ENCODE measurements around the gene CASP8. TPM values are rescaled to one million over a fixed set of nuclear protein-coding genes. Genes with fewer than 3 reads are reported as not detected.

CASP8 gene
- total and polyA plus RNA-seq, 2 of the 8 experiments (the other 6 are each of a cell fraction or from before 2014, with no cell fraction given) = 2.3 to 3.6 TPM

DNA sequence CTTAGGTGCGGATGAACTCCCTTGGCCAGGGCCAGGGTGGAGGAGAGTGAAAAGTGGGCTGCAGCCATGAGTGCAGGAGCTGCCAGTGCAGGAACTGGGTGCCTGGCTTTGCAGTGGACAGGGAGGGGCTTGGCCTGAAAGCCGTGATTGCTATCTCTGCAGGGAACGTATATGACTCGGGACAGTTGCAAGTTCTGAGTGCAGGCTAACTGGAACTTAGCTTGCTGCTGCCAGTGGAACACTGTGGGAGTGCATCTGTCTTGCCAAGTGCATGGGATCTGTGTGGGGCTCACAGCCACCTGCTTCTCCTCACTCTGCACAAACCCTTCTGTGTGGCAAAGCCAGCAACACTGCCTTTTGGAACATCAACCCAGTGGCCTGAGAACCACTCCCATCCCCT is 59.9 kb downstream of the CASP8 start:
- WGBS, 2 experiments (ENCODE audit: extremely low coverage in 1 of 2, insufficient coverage in 1 of 2, insufficient read length in 1 of 2, insufficient replicate concordance in 2 of 2, low coverage in 1 of 2, low lambda C conversion rate in 2 of 2, missing lambda C conversion rate in 1 of 2) = 89% methylated on average over 4 of the region's 4 CpGs; no CpG with 5 or more reads in 1 of the 2 experiments
- TF ChIP-seq RXRA (IDR thresholded peaks at IDR 0.05; ENCODE audit: insufficient read depth, low read depth, low read length) = no peak
- TF ChIP-seq SAP30 (IDR thresholded peaks at IDR 0.05; ENCODE audit: insufficient read depth, insufficient replicate concordance, low read length) = no peak
- TF ChIP-seq, protein P1, sequence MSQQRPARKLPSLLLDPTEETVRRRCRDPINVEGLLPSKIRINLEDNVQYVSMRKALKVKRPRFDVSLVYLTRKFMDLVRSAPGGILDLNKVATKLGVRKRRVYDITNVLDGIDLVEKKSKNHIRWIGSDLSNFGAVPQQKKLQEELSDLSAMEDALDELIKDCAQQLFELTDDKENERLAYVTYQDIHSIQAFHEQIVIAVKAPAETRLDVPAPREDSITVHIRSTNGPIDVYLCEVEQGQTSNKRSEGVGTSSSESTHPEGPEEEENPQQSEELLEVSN (IDR thresholded peaks at IDR 0.05) = no peak
- TF ChIP-seq HDAC6 (IDR thresholded peaks at IDR 0.05; ENCODE audit: low read depth, low read length) = no peak
- TF ChIP-seq POU5F1 (IDR thresholded peaks at IDR 0.05; ENCODE audit: low read depth, low read length) = no peak
- TF ChIP-seq CHD1 (IDR thresholded peaks at IDR 0.05; ENCODE audit: low read depth, low read length) = no peak
- no peak for TF ChIP-seq TEAD4 (IDR thresholded peaks at IDR 0.05; ENCODE audit: low read depth, low read length)
- TF ChIP-seq SP1 (IDR thresholded peaks at IDR 0.05; ENCODE audit: low read depth, low read length) = no peak
- TF ChIP-seq EZH2 (IDR thresholded peaks at IDR 0.05; ENCODE audit: low read depth, low read length, severe bottlenecking) = no peak
- no peak for TF ChIP-seq CTBP2 (IDR thresholded peaks at IDR 0.05; ENCODE audit: borderline replicate concordance, insufficient read depth, insufficient read length, low read length)
- no peak for TF ChIP-seq RFX5 (IDR thresholded peaks at IDR 0.05; ENCODE audit: borderline replicate concordance, low read depth, low read length)
- TF ChIP-seq RBBP5 (IDR thresholded peaks at IDR 0.05; ENCODE audit: borderline replicate concordance, low read depth, low read length) = no peak
- no peak for TF ChIP-seq KDM4A (IDR thresholded peaks at IDR 0.05; ENCODE audit: low read depth, low read length, severe bottlenecking)
- TF ChIP-seq GABPA (IDR thresholded peaks at IDR 0.05; ENCODE audit: borderline replicate concordance, insufficient read depth, low read length) = no peak

More for the DNA sequence above, 59.9 kb downstream of the CASP8 start:
- Histone ChIP-seq H2BK12ac (ENCODE audit: low read depth, low read length) (no peak overlapping the region), H2AK5ac (ENCODE audit: low read depth, low read length) (no peak overlapping the region), H3K4me3 (ENCODE audit: extremely low read depth in 1 of 4, insufficient read depth in 2 of 4, low read depth in 3 of 4, low read length in 4 of 4) (no peak overlapping the region), H2AFZ (ENCODE audit: low read length) (no peak overlapping the region), H4K20me1 (replicated peaks in 1 of 2; ENCODE audit: control insufficient read depth in 1 of 2, insufficient read depth in 2 of 2, low read length in 2 of 2) (no peaks in the 10 kb centered on the region), H3K23ac (ENCODE audit: insufficient read length) (no peak overlapping the region), H3K9ac (replicated peaks in 1 of 4; ENCODE audit: extremely low read depth in 1 of 4, low read depth in 3 of 4, low read length in 3 of 4) (no peak overlapping the region), H3K14ac (ENCODE audit: insufficient read length) (no peak overlapping the region), H3K27ac (ENCODE audit: low read depth, low read length) (no peak overlapping the region), H3K4me2 (ENCODE audit: insufficient read depth in 1 of 2, low read depth in 2 of 2, low read length in 2 of 2) (no peak overlapping the region), H3K4ac (replicated peaks; ENCODE audit: insufficient read length, low read depth, low read length) (no peak overlapping the region), H2BK5ac (ENCODE audit: low read depth, low read length) (no peak overlapping the region), H3K79me1 (ENCODE audit: low read depth, low read length) (no peaks in the 10 kb centered on the region), H3K23me2 (ENCODE audit: low read depth, low read length) (no peaks in the 10 kb centered on the region), H4K5ac (ENCODE audit: insufficient read length, low read depth, low read length) (no peak overlapping the region), H3K18ac (ENCODE audit: extremely low read depth, low read length) (no peak overlapping the region), H3K56ac (replicated peaks; ENCODE audit: insufficient read length, low read depth, low read length) (no peak overlapping the region), H3K27me3 (replicated peaks in 1 of 4; ENCODE audit: control insufficient read depth in 3 of 4, extremely low read depth in 1 of 4, insufficient read depth in 3 of 4, low read length in 3 of 4) (no peaks in the 10 kb centered on the region), H2BK120ac (replicated peaks; ENCODE audit: low read depth, low read length) (no peak overlapping the region), H2BK15ac (ENCODE audit: low read length) (no peak overlapping the region), H4K8ac (ENCODE audit: extremely low read depth, insufficient read depth, low read length) (no peak overlapping the region), H3K4me1 (replicated peaks in 1 of 4; ENCODE audit: control insufficient read depth in 3 of 4, insufficient read depth in 4 of 4, low read length in 3 of 4) (no peaks in the 10 kb centered on the region), H3K36me3 (ENCODE audit: control insufficient read depth in 2 of 4, insufficient read depth in 4 of 4, low read length in 3 of 4) (no peaks in the 10 kb centered on the region), H4K91ac (replicated peaks; ENCODE audit: insufficient read length, low read length) (no peak overlapping the region), H3K79me2 (ENCODE audit: control insufficient read depth in 1 of 2, insufficient read depth in 2 of 2, low read length in 2 of 2) (no peaks in the 10 kb centered on the region), H3K9me3 (ENCODE audit: insufficient read depth in 2 of 2, low read depth in 1 of 2, low read length in 1 of 2) (no peaks in the 10 kb centered on the region), H2BK20ac (ENCODE audit: low read length) (no peak overlapping the region)
- DNase-seq (ENCODE audit: low read depth in 1 of 2, low spot score in 2 of 2) (no peak), FAIRE-seq (no peak)
- ChIA-PET POLR2A (ENCODE audit: partially characterized antibody) (no interaction called here), CTCF (ENCODE audit: partially characterized antibody) (no interaction called here)
